Thyroid gland (tissue), 4 donors: ENCODE results near the gene PLEKHA7. TPM values are rescaled to one million over a fixed set of nuclear protein-coding genes. Genes with fewer than 3 reads are reported as not detected.

Source experiments
- DNase-seq, 2 donors: peaks; one replicate each; pipeline ENCODE4 v3.0.0-alpha.2; 2019
- H3K27ac ChIP-seq, 3 donors: fragments of 200-600 bp; sonication (generic); 1 replicate in 2 of 3; 2 replicates in 1 of 3; pipeline ENCODE4 v1.5.1; 2016 to 2019; ENCODE audit warnings: mild to moderate bottlenecking in 1 of 3, moderate library complexity in 1 of 3
- H3K27me3 ChIP-seq: fragments of 200-600 bp; sonication (generic); one replicate; pipeline ENCODE4 v1.5.1; 2019
- H3K36me3 ChIP-seq, 2 donors: fragments of 200-600 bp; sonication (generic); one replicate each; pipeline ENCODE4 v1.5.1; 2016 to 2019
- H3K4me1 ChIP-seq, 2 donors: fragments of 200-600 bp; sonication (generic); one replicate each; pipeline ENCODE4 v1.5.1; 2017 to 2019
- H3K4me3 ChIP-seq, 3 donors: fragments of 200-600 bp; sonication (generic); replicated peaks in 1 of 3; 1 replicate in 2 of 3; 2 replicates in 1 of 3; pipeline ENCODE4 v1.5.1; 2016; ENCODE audit warnings: mild to moderate bottlenecking in 1 of 3
- H3K9me3 ChIP-seq: fragments of 200-600 bp; sonication (generic); one replicate; pipeline ENCODE4 v1.5.1; 2017
- POLR2A ChIP-seq, 2 donors: fragments of 450-650 bp; IDR thresholded peaks; one replicate each; pipeline ENCODE4 v1.6.1; 2017; ENCODE audit warnings: antibody characterized with exemption in 2 of 2, mild to moderate bottlenecking in 2 of 2, moderate library complexity in 1 of 2
- WGBS, 2 donors: methylation state at CpG; one replicate each; pipeline ENCODE4 v1.1.5; 2017; 5-methylcytosine and 5-hydroxymethylcytosine counted together
- intact Hi-C: fragments of 100-400 bp; cut with DNase I; formaldehyde crosslinking; loops from one replicate; pipeline ENCODE4 v1.15.1; 2023
- total RNA-seq, 4 donors: library from RNA; depleted of rRNA; stranded (reverse); fragments of >200 nt; gene quantifications; one replicate each; pipeline ENCODE4 v1.2.3, GENCODE V29; 2016
- TF ChIP-seq, protein P1 (sequence below), 6 experiments: fragments of 200-600 bp in 3 of 6; fragments of 450-650 bp in 3 of 6; sonication (generic) in 3 of 6; IDR thresholded peaks; one replicate each; pipeline ENCODE4 v1.5.1; 2016 to 2019; ENCODE audit warnings: antibody characterized with exemption in 6 of 6, mild to moderate bottlenecking in 2 of 6, inconsistent platforms in 1 of 6, moderate library complexity in 1 of 6

PLEKHA7 gene
- total RNA-seq, 4 donors from 2014 or later = 22.5 to 29.0 (median 23.4) TPM

DNA sequence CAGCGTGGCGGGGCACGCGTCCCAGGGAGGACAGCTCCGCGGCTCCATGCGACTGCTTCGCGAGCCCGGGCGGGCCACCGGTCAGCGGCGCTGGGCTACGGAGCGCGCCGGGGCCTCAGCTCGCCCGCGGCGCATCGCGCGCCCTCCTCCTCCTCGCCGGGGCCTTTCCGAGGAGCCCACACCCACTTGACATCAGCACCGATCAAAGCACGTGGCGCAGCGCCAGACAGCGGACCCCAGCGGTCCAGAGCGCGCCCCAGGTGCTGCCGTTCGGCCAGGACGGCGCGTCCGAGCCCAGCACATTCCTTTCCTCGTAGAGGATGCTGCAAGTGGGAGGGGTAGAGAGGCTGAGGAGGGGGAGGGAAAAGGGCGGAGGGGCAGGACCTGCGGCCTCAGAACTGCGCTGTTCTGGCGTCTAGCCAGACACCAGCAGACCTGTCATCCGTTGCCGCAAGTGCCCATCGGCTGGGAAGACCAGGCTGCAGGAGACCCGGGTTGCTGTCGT is 88.6 kb downstream of the PLEKHA7 start:
- no peaks in the 10 kb centered on the region for H3K27me3 ChIP-seq
- DNase-seq = peak; percentile 84 to 90

DNA sequence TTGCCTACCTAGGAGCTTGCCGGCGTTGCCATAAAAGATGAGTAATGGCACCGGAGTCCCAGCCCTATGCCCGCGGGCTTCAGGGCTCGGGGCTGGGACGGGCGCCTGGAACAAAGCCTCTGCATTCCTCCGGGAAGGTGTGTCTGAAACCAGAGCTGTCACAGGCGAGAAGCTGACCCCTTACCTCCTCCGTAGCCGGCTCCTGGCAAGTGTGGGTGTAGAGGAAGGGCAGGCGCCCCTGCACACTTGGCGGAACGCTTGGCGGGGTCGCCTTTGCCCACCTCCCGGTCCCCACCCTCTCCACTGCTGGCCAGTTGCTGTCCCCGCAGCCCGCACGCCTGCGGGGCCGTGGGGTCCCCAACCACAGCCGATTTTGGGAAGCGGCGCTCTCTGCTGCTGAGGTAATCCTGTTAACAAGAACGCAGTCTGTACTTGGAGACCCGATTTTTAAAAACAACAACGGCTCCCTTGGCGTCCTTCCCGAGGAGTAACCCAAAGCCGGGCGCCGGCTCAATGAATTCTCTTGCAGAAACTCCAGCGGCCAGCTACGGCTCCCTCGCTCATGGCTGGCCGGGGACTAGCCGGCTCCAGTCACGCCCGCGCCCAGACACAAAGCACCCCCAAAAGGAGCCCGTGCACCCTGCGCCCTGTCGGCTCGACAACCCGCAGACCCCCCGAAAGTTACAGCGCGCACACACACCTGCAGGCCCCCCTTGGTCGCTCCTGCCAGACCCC is 89.2 kb downstream of the PLEKHA7 start:
- no peaks in the 10 kb centered on the region for H3K9me3 ChIP-seq
- TF ChIP-seq, protein P1, sequence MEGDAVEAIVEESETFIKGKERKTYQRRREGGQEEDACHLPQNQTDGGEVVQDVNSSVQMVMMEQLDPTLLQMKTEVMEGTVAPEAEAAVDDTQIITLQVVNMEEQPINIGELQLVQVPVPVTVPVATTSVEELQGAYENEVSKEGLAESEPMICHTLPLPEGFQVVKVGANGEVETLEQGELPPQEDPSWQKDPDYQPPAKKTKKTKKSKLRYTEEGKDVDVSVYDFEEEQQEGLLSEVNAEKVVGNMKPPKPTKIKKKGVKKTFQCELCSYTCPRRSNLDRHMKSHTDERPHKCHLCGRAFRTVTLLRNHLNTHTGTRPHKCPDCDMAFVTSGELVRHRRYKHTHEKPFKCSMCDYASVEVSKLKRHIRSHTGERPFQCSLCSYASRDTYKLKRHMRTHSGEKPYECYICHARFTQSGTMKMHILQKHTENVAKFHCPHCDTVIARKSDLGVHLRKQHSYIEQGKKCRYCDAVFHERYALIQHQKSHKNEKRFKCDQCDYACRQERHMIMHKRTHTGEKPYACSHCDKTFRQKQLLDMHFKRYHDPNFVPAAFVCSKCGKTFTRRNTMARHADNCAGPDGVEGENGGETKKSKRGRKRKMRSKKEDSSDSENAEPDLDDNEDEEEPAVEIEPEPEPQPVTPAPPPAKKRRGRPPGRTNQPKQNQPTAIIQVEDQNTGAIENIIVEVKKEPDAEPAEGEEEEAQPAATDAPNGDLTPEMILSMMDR (IDR thresholded peaks at IDR 0.05) = no peak
- peak in 1 of 2 donors; percentile 26 for TF ChIP-seq POLR2A (IDR thresholded peaks at IDR 0.05)
- peaks cover 10 to 62% of the 10 kb centered on the region in 2 donors for H3K4me1 ChIP-seq
- intact Hi-C loops = loop anchor here (10.0 kb wide), 1 partner anchor 110 kb away; no protein-coding TSS in a partner anchor
- no peaks in the 10 kb centered on the region for H3K36me3 ChIP-seq
- peak; percentile 96 to 97 for DNase-seq
- H3K4me3 ChIP-seq = peak overlapping the region; percentile 20 to 44 (median 42)
- H3K27me3 ChIP-seq = no peaks in the 10 kb centered on the region
- H3K27ac ChIP-seq = peak overlapping the region; percentile 77 to 93 (median 85)
- 2 to 7% methylated on average over 10 to 12 of the region's 51 CpGs for WGBS, 2 donors

More for the DNA sequence above, 88.6 kb downstream of the PLEKHA7 start:
- Histone ChIP-seq H3K27ac (peak overlapping the region; percentile 77 to 93 (median 85)), H3K36me3 (no peaks in the 10 kb centered on the region), H3K4me1 (peaks cover 10 to 62% of the 10 kb centered on the region in 2 donors), H3K9me3 (no peaks in the 10 kb centered on the region), H3K4me3 (peak overlapping the region; percentile 20 to 44 (median 42))
- WGBS, 2 donors = 0 to 2% methylated on average over 13 of the region's 52 CpGs
- intact Hi-C loops = loop anchor here (10.0 kb wide), 1 partner anchor 111 kb away; no protein-coding TSS in a partner anchor
- TF ChIP-seq, protein P1 (IDR thresholded peaks at IDR 0.05) = no peak
- peak in 1 of 2 donors; percentile 70 for TF ChIP-seq POLR2A (IDR thresholded peaks at IDR 0.05)

DNA sequence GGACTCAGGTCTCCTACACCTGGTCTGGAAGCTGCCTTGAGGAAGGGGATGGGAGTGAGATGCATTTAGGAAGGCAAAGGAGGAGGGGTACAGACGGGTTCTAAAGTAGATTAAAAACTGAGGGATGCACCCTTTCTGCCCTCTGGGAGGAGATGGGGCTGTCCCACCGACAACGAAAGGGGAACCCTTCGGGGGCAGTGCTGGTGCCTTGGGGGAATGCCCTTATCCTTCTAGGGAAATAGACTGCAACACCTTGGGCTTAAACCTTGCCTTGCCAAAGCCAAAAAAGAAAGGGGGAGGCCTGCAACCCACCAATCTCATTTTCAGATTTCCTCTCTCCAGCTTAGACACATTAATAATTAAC is 89.8 kb downstream of the PLEKHA7 start:
- Histone ChIP-seq H3K36me3 (no peaks in the 10 kb centered on the region), H3K27me3 (no peaks in the 10 kb centered on the region), H3K27ac (peak overlapping the region; percentile 77 to 93 (median 85)), H3K9me3 (no peaks in the 10 kb centered on the region), H3K4me3 (peak overlapping the region in 2 of 3 donors; percentile 42 to 44), H3K4me1 (peaks cover 11 to 68% of the 10 kb centered on the region in 2 donors)
- intact Hi-C loops = loop anchor here (10.0 kb wide), 1 partner anchor 110 kb away; no protein-coding TSS in a partner anchor
- DNase-seq = no peak
- WGBS, 2 donors = 45 to 55% methylated on average over 4 of the region's 4 CpGs
- TF ChIP-seq, protein P1 (IDR thresholded peaks at IDR 0.05) = no peak
- no peak for TF ChIP-seq POLR2A (IDR thresholded peaks at IDR 0.05)

DNA sequence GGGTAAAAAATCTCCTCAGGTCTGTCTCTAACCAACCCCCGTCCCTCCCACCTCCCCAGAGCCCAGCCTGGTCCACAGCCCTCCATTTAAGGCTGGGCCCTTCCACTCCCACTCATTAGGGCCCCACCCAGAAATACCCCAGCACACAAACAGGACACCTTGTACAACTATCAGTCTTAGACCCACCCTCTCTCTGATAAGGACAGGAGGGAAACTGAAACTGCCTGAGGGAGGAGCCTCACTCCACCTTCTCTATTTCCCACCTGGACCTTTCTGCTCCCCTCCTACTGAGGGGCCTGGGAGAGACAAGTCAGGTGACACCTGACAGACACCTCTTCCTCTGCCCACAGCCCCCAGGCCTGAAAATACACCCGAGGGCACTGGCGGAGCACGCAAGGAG is 90.2 kb downstream of the PLEKHA7 start:
- peaks cover 14 to 68% of the 10 kb centered on the region in 2 donors for H3K4me1 ChIP-seq
- no peaks in the 10 kb centered on the region for H3K9me3 ChIP-seq
- peak overlapping the region; percentile 77 to 93 (median 85) for H3K27ac ChIP-seq
- intact Hi-C loops = loop anchor here (10.0 kb wide), 1 partner anchor 109 kb away; no protein-coding TSS in a partner anchor
- DNase-seq = peak in 1 of 2 donors; percentile 27
- no peaks in the 10 kb centered on the region for H3K36me3 ChIP-seq
- TF ChIP-seq, protein P1 (IDR thresholded peaks at IDR 0.05) = no peak
- TF ChIP-seq POLR2A (IDR thresholded peaks at IDR 0.05) = no peak
- H3K27me3 ChIP-seq = no peaks in the 10 kb centered on the region
- WGBS, 2 donors = 80 to 82% methylated on average over 4 of the region's 4 CpGs
- peak overlapping the region in 1 of 3 donors; percentile 44 for H3K4me3 ChIP-seq

DNA sequence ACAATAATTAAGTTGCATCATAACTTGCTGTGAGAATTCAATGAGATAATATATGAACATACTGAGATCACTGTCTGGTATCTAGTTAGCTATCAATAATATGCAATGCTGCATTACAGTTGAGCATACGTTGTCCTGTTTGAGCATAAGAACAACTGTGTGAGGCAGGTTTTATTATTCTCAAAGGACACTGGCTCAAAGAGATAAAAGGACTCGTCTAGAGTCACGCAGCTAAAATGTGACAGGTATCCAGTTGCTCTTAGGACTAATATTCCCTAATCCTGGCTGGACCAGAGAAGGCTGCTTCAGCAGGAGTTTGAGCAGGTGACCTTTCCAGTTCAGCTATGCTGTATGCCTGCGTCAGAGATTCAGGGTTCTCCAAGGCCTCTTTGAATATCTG is 92.5 kb downstream of the PLEKHA7 start:
- H3K27me3 ChIP-seq = no peaks in the 10 kb centered on the region
- 87 to 91% methylated on average over 4 of the region's 4 CpGs for WGBS, 2 donors
- H3K9me3 ChIP-seq = no peaks in the 10 kb centered on the region
- DNase-seq = no peak
- H3K4me3 ChIP-seq = no peak overlapping the region
- H3K36me3 ChIP-seq = no peaks in the 10 kb centered on the region
- TF ChIP-seq POLR2A (IDR thresholded peaks at IDR 0.05) = no peak
- TF ChIP-seq, protein P1 (IDR thresholded peaks at IDR 0.05) = no peak
- H3K4me1 ChIP-seq = peaks cover 18 to 65% of the 10 kb centered on the region in 2 donors
- no peak overlapping the region for H3K27ac ChIP-seq
- intact Hi-C loops = loop anchor here (10.0 kb wide), 1 partner anchor 107 kb away; no protein-coding TSS in a partner anchor
